HepG2 (cell line): Measurements from ENCODE around the gene HRH3. TPM values are rescaled to one million over a fixed set of nuclear protein-coding genes. Genes with fewer than 3 reads are reported as not detected.
A peak's percentile ranks its signal among the peaks of the same experiment; 100 is the strongest.

ENCODE experiments used
- E2F2 ChIP-seq: sonication (generic); formaldehyde crosslinking; IDR thresholded peaks from 2 replicates; pipeline ENCODE4 v1.4.0; 2020; ENCODE audit warnings: missing genetic modification reagents, borderline replicate concordance
- FOSL2 ChIP-seq: sonication (generic); formaldehyde crosslinking; IDR thresholded peaks from 2 replicates; pipeline ENCODE4 v1.4.0; 2020; ENCODE audit warnings: missing genetic modification reagents
- FOXK1 ChIP-seq: sonication (generic); formaldehyde crosslinking; IDR thresholded peaks from 2 replicates; pipeline ENCODE4 v1.4.0; 2020; ENCODE audit warnings: low read depth, missing genetic modification reagents, borderline replicate concordance
- IKZF1 ChIP-seq: fragments of 450-650 bp; IDR thresholded peaks from 2 replicates; pipeline ENCODE4 v1.7.1; 2016
- SPEN ChIP-seq: sonication (generic); formaldehyde crosslinking; IDR thresholded peaks from 2 replicates; pipeline ENCODE4 v1.5.1; 2020; ENCODE audit warnings: low read depth, mild to moderate bottlenecking, missing genetic modification reagents
- SRF ChIP-seq: IDR thresholded peaks from 2 replicates; pipeline ENCODE4 v1.6.1; 2011; ENCODE audit warnings: mild to moderate bottlenecking, low read depth, low read length, moderate library complexity
- STAT6 ChIP-seq: sonication (generic); formaldehyde crosslinking; IDR thresholded peaks from 2 replicates; pipeline ENCODE4 v1.4.0; 2020; ENCODE audit warnings: missing genetic modification reagents, mild to moderate bottlenecking, borderline replicate concordance
- TBL1XR1 ChIP-seq: fragments of 150-350 bp; IDR thresholded peaks from 2 replicates; pipeline ENCODE4 v1.6.1; 2014; ENCODE audit warnings: borderline replicate concordance, low read length; ENCODE audit not compliant: partially characterized antibody
- U2AF1 ChIP-seq: fragments of 200-400 bp; formaldehyde crosslinking; optimal IDR thresholded peaks from 2 replicates; pipeline ENCODE3; 2017; ENCODE audit warnings: mild to moderate bottlenecking, low read depth, low read length
- ZBTB33 ChIP-seq: sonication (generic); formaldehyde crosslinking; IDR thresholded peaks from 2 replicates; pipeline ENCODE4 v1.4.0; 2020; ENCODE audit warnings: missing genetic modification reagents
- ZBTB4 ChIP-seq: sonication (generic); formaldehyde crosslinking; IDR thresholded peaks from 2 replicates; pipeline ENCODE4 v1.4.0; 2020; ENCODE audit warnings: missing genetic modification reagents, mild to moderate bottlenecking, borderline replicate concordance
- ZFP62 ChIP-seq: sonication (generic); formaldehyde crosslinking; IDR thresholded peaks from 2 replicates; pipeline ENCODE4 v1.4.0; 2020; ENCODE audit warnings: missing genetic modification reagents
- ZGPAT ChIP-seq: IDR thresholded peaks from 2 replicates; pipeline ENCODE4 v1.6.1; 2016; ENCODE audit warnings: mild to moderate bottlenecking
- ZNF207 ChIP-seq: fragments of 450-650 bp; IDR thresholded peaks from 2 replicates; pipeline ENCODE4 v1.6.1; 2016; ENCODE audit warnings: antibody characterized with exemption, borderline replicate concordance
- ZNF337 ChIP-seq: sonication (generic); formaldehyde crosslinking; IDR thresholded peaks from 2 replicates; pipeline ENCODE4 v1.5.1; 2020; ENCODE audit warnings: missing genetic modification reagents, low read depth, mild to moderate bottlenecking, borderline replicate concordance
- ZNF580 ChIP-seq: IDR thresholded peaks from 2 replicates; pipeline ENCODE4 v1.6.1; 2016; ENCODE audit warnings: low read depth, borderline replicate concordance
- ZNF678 ChIP-seq: sonication (generic); formaldehyde crosslinking; IDR thresholded peaks from 2 replicates; pipeline ENCODE4 v1.4.0; 2020; ENCODE audit warnings: mild to moderate bottlenecking, missing genetic modification reagents
- ZNF761 ChIP-seq: sonication (generic); formaldehyde crosslinking; conservative IDR thresholded peaks from 2 replicates; pipeline ENCODE4 v1.4.0; 2020; ENCODE audit warnings: mild to moderate bottlenecking, missing genetic modification reagents
- ZSCAN12 ChIP-seq: sonication (generic); formaldehyde crosslinking; IDR thresholded peaks from 2 replicates; pipeline ENCODE4 v1.9.0; 2021; ENCODE audit warnings: mild to moderate bottlenecking, missing genetic modification reagents
- ZSCAN25 ChIP-seq: sonication (generic); formaldehyde crosslinking; IDR thresholded peaks from 2 replicates; pipeline ENCODE4 v1.8.0; 2022; ENCODE audit warnings: mild to moderate bottlenecking, missing genetic modification reagents
- polyA plus RNA-seq, 8 experiments: library from polyadenylated mRNA; depleted of rRNA in 3 of 8; stranded (reverse) in 7 of 8; unstranded in 1 of 8; fragments of >200 nt; fragmentation: Illumina TruSeq in 4 of 8; extraction: Trizol in 4 of 8; gene quantifications; 2 replicates each; pipeline versions ENCODE4 v1.2.1 to v1.2.3, GENCODE V29; 2011 to 2016; ENCODE audit warnings: low read depth in 4 of 8, missing spikeins in 1 of 8, mixed read lengths in 1 of 8; ENCODE audit not compliant: insufficient read depth in 1 of 8
- total RNA-seq, 5 experiments: library from RNA; depleted of rRNA; stranded (reverse); fragments of >200 nt; fragmentation: Illumina TruSeq; extraction: Trizol; gene quantifications; 2 replicates each; pipeline ENCODE4 v1.2.3, GENCODE V29; 2016; ENCODE audit warnings: low read depth in 1 of 5

The HRH3 gene
- total and polyA plus RNA-seq, 2 of the 13 experiments (the other 11 are each of a cell fraction or from before 2014, with no cell fraction given), result 0.18 TPM; not detected in 1

- TF ChIP-seq TBL1XR1 (no peak), ZNF207 (no peak), ZBTB4 (CRISPR knock-in tag) (no peak), ZNF678 (0 out of 2 replicates have a peak, but pooled peaks have one; percentile 20), IKZF1 (no peak), FOXK1 (no peak), ZNF761 (CRISPR knock-in tag) (no peak), ZFP62 (CRISPR knock-in tag) (no peak), ZNF580 (CRISPR knock-in tag) (no peak), U2AF1 (no peak), ZSCAN12 (CRISPR knock-in tag) (no peak), SPEN (no peak; the same call in 1 of the 2 replicates), ZBTB33 (CRISPR knock-in tag) (no peak), ZSCAN25 (no peak), E2F2 (CRISPR knock-in tag) (no peak), ZGPAT (CRISPR knock-in tag) (no peak), SRF (no peak), ZNF337 (CRISPR knock-in tag) (no peak), STAT6 (CRISPR knock-in tag) (no peak), FOSL2 (CRISPR knock-in tag) (no peak)
Observed at GRCh38 chr20:62227591-62227976, 7.5 kb upstream of the HRH3 start (continued).
